ENCODE measurements around the gene PGM2. TPM values are rescaled to one million over a fixed set of nuclear protein-coding genes. Genes with fewer than 3 reads are reported as not detected.

The PGM2 gene
- total and polyA plus RNA-seq, 2 donors (not counting 3 experiments of a cell fraction or from before 2014, with no cell fraction given): 17.9 to 53.9 TPM

DNA sequence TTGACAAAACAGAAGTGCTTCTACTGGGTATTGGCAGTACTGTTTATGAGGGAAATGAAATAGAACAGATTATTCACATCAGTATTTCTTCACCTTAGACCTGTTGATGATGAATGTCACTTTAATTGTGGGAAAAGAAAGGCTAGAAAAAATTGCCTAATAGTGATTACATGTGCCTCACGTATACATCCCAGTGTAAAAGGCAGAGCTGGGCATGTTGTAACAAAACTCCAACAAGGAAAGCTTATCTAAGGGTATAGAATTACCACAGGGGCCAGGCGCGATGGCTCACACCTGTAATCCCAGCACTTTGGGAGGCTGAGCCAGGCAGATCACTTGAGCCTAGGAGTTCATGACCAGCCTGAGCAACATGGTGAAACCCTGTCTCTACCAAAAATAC, 4.2 kb downstream of the PGM2 start:
- no peaks in the 10 kb centered on the region for H3K9me1 ChIP-seq (replicated peaks; ENCODE audit: control insufficient read depth, extremely low read depth, insufficient read depth, low read length)
- dilution Hi-C loops (cut with MboI; ENCODE audit: extremely low pct_ligation_motif_present, low sequenced_read_pairs): no loop called here
- no peak for DNase-seq (ENCODE audit: low read depth, low spot score)
- H3K27me3 ChIP-seq (ENCODE audit: control insufficient read depth in 2 of 2, insufficient read depth in 2 of 2, low read length in 2 of 2): no peaks in the 10 kb centered on the region
- H3K4me1 ChIP-seq (ENCODE audit: control insufficient read depth, extremely low read depth, insufficient read depth, low read length): peaks cover 17% of the 10 kb centered on the region
- H3K9ac ChIP-seq (replicated peaks; ENCODE audit: extremely low read depth, insufficient read depth, low read length): no peak overlapping the region
- intact Hi-C loops (cut with micrococcal nuclease): no loop called here
- no peak for FAIRE-seq
- no peaks in the 10 kb centered on the region for H3K9me3 ChIP-seq (replicated peaks; ENCODE audit: control insufficient read depth, insufficient read depth, low read length)
- no peak overlapping the region for H3K27ac ChIP-seq (ENCODE audit: insufficient read depth, low read depth, low read length)
- H3K36me3 ChIP-seq (ENCODE audit: control insufficient read depth in 2 of 2, extremely low read depth in 1 of 2, insufficient read depth in 2 of 2, low read length in 2 of 2): peaks cover 10 to 14% of the 10 kb centered on the region in 2 experiments
- ChIA-PET CTCF (no interaction called here), POLR2A (no interaction called here)
- peaks cover 30% of the 10 kb centered on the region for H3K79me2 ChIP-seq (ENCODE audit: control insufficient read depth, insufficient read depth, low read length)
- no peak overlapping the region for H2AFZ ChIP-seq (ENCODE audit: low read depth, low read length)
- no peaks in the 10 kb centered on the region for H4K20me1 ChIP-seq (replicated peaks; ENCODE audit: control insufficient read depth, extremely low read depth, insufficient read depth, low read length)
- no peak overlapping the region for H3K4me2 ChIP-seq (ENCODE audit: insufficient read depth, low read length)
- no peak overlapping the region for H3K4me3 ChIP-seq (replicated peaks in 1 of 3; ENCODE audit: insufficient read depth in 1 of 3, low read depth in 1 of 3, low read length in 3 of 3)
- BruUV-seq (replicated peaks): no TSS peak
- TF ChIP-seq POLR2A (IDR thresholded peaks at IDR 0.05; ENCODE audit: low read depth, low read length): no peak
- no peak for TF ChIP-seq POLR2AphosphoS5 (IDR thresholded peaks at IDR 0.05; ENCODE audit: insufficient read depth, low read depth, low read length)
- TF ChIP-seq MYC (IDR thresholded peaks at IDR 0.05; ENCODE audit: low read depth, low read length): no peak
- TF ChIP-seq, protein P1, sequence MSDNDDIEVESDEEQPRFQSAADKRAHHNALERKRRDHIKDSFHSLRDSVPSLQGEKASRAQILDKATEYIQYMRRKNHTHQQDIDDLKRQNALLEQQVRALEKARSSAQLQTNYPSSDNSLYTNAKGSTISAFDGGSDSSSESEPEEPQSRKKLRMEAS (IDR thresholded peaks at IDR 0.05; ENCODE audit: insufficient read depth, insufficient read length): no peak
- no peak for TF ChIP-seq FOS (IDR thresholded peaks at IDR 0.05; ENCODE audit: borderline replicate concordance, insufficient read depth, low read length)
- TF ChIP-seq, protein P2, sequence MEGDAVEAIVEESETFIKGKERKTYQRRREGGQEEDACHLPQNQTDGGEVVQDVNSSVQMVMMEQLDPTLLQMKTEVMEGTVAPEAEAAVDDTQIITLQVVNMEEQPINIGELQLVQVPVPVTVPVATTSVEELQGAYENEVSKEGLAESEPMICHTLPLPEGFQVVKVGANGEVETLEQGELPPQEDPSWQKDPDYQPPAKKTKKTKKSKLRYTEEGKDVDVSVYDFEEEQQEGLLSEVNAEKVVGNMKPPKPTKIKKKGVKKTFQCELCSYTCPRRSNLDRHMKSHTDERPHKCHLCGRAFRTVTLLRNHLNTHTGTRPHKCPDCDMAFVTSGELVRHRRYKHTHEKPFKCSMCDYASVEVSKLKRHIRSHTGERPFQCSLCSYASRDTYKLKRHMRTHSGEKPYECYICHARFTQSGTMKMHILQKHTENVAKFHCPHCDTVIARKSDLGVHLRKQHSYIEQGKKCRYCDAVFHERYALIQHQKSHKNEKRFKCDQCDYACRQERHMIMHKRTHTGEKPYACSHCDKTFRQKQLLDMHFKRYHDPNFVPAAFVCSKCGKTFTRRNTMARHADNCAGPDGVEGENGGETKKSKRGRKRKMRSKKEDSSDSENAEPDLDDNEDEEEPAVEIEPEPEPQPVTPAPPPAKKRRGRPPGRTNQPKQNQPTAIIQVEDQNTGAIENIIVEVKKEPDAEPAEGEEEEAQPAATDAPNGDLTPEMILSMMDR (IDR thresholded peaks at IDR 0.05; ENCODE audit: extremely low read depth in 1 of 2, insufficient read depth in 1 of 2, low read depth in 1 of 2, low read length in 2 of 2): no peak
- no peak for TF ChIP-seq GATA2 (IDR thresholded peaks at IDR 0.05; ENCODE audit: insufficient read depth, insufficient read length, low read depth, low read length)
- no peak for TF ChIP-seq JUN (IDR thresholded peaks at IDR 0.05; ENCODE audit: borderline replicate concordance, insufficient read depth, insufficient read length, low read depth)
- no peak for TF ChIP-seq EZH2 (IDR thresholded peaks at IDR 0.05; ENCODE audit: borderline replicate concordance, low read depth, low read length, severe bottlenecking)
